Activated T-cell treated with anti-CD3 and anti-CD28 coated beads, Interleukin-2, amount 50 U/mL, for 1 hour (primary cell): ENCODE results near the gene ING1.
"Not testable (repeated sequence)": the region's sequence is repeated elsewhere in the genome, so short reads cannot be mapped to it uniquely, and the experiment has no call there.

Experiments
- DNase-seq: peaks from one replicate; pipeline ENCODE4 v3.0.0-alpha.2; 2020

The ING1 gene

GRCh38 chr13:110713642-110713952 is at the start of gene ING1:
ING1 (plus strand) TSS chr13:110713700; CDS start chr13:110714150, 450 bp downstream.
- no peak for DNase-seq

- no peak for DNase-seq
Measured at GRCh38 chr13:110664041-110664440, 49.5 kb upstream of the ING1 start.

- DNase-seq, result no peak
Measured at GRCh38 chr13:110664673-110665072, 48.8 kb upstream of the ING1 start.

- DNase-seq, result no peak
Measured at GRCh38 chr13:110665491-110666254, 47.8 kb upstream of the ING1 start.

- no peak for DNase-seq
Measured at GRCh38 chr13:110666255-110666533, 47.3 kb upstream of the ING1 start.

- DNase-seq, result no peak
Measured at GRCh38 chr13:110669036-110669435, 44.5 kb upstream of the ING1 start.

- DNase-seq, result not testable (repeated sequence)
Measured at GRCh38 chr13:110669814-110670213, 43.7 kb upstream of the ING1 start.

- no peak for DNase-seq
Measured at GRCh38 chr13:110676595-110677587, 36.6 kb upstream of the ING1 start.

- no peak for DNase-seq
Measured at GRCh38 chr13:110677731-110678545, 35.6 kb upstream of the ING1 start.

GRCh38 chr13:110680852-110681251 is 32.6 kb upstream of the ING1 start:
- no peak for DNase-seq

- DNase-seq, result no peak
Measured at GRCh38 chr13:110681868-110682550, 31.5 kb upstream of the ING1 start.

- DNase-seq, result no peak
Measured at GRCh38 chr13:110682746-110683145, 30.8 kb upstream of the ING1 start.

GRCh38 chr13:110683203-110683883 is 30.2 kb upstream of the ING1 start:
- DNase-seq, result no peak

GRCh38 chr13:110683921-110684320 is 29.6 kb upstream of the ING1 start:
- DNase-seq, result no peak

GRCh38 chr13:110684388-110685056 is 29.0 kb upstream of the ING1 start:
- DNase-seq, result no peak

GRCh38 chr13:110685305-110686020 is 28.0 kb upstream of the ING1 start:
- DNase-seq, result no peak

GRCh38 chr13:110687736-110688135 is 25.8 kb upstream of the ING1 start:
- DNase-seq, result no peak

GRCh38 chr13:110689041-110689440 is 24.5 kb upstream of the ING1 start:
- DNase-seq, result no peak

GRCh38 chr13:110689711-110690110 is 23.8 kb upstream of the ING1 start:
- no peak for DNase-seq

GRCh38 chr13:110690516-110690915 is 23.0 kb upstream of the ING1 start:
- no peak for DNase-seq

- not testable (repeated sequence) for DNase-seq
Measured at GRCh38 chr13:110695774-110696173, 17.7 kb upstream of the ING1 start.
